ENCODE results near the gene RPS19BP1. TPM values are rescaled to one million over a fixed set of nuclear protein-coding genes. Genes with fewer than 3 reads are reported as not detected.

RPS19BP1 gene
- total RNA-seq, 2 experiments from 2014 or later: 65.8 to 69.7 TPM

GRCh38 chr22:39553429-39553828, 20.9 kb upstream of the RPS19BP1 start:
- Histone ChIP-seq H3K4me1 (ENCODE audit: insufficient read depth, low read length) (peaks cover 14% of the 10 kb centered on the region), H3K27me3 (ENCODE audit: control insufficient read depth in 1 of 2, insufficient read depth in 2 of 2, low read length in 2 of 2) (peaks cover 27 to 36% of the 10 kb centered on the region in 2 experiments), H3K36me3 (ENCODE audit: insufficient read depth, low read length) (no peaks in the 10 kb centered on the region), H3K9me3 (ENCODE audit: control insufficient read depth in 1 of 2, insufficient read depth in 1 of 2, low read length in 2 of 2) (peaks cover 0 to 11% of the 10 kb centered on the region in 2 experiments), H3K4me3 (ENCODE audit: low read length) (no peak overlapping the region), H3K27ac (ENCODE audit: low read depth in 1 of 2, low read length in 2 of 2) (no peak overlapping the region)
- H3K4me1 Mint-ChIP-seq (ENCODE audit: low read depth): no peaks in the 10 kb centered on the region
- H3K9me3 Mint-ChIP-seq: no peaks in the 10 kb centered on the region
- ATAC-seq (ENCODE audit: poor library complexity) (no peak), DNase-seq (no peak)
- no peak overlapping the region for H3K27ac Mint-ChIP-seq
- CTCF ChIA-PET: no interaction called here
- H3K4me3 Mint-ChIP-seq: no peak overlapping the region
- TF ChIP-seq, protein P1, sequence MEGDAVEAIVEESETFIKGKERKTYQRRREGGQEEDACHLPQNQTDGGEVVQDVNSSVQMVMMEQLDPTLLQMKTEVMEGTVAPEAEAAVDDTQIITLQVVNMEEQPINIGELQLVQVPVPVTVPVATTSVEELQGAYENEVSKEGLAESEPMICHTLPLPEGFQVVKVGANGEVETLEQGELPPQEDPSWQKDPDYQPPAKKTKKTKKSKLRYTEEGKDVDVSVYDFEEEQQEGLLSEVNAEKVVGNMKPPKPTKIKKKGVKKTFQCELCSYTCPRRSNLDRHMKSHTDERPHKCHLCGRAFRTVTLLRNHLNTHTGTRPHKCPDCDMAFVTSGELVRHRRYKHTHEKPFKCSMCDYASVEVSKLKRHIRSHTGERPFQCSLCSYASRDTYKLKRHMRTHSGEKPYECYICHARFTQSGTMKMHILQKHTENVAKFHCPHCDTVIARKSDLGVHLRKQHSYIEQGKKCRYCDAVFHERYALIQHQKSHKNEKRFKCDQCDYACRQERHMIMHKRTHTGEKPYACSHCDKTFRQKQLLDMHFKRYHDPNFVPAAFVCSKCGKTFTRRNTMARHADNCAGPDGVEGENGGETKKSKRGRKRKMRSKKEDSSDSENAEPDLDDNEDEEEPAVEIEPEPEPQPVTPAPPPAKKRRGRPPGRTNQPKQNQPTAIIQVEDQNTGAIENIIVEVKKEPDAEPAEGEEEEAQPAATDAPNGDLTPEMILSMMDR (IDR thresholded peaks at IDR 0.05): no peak
- intact Hi-C loops (cut with DNase I, micrococcal nuclease): no loop called here
- no peaks in the 10 kb centered on the region for H3K36me3 Mint-ChIP-seq (ENCODE audit: low read depth)
- POLR2A ChIA-PET: no interaction called here
- H3K27me3 Mint-ChIP-seq: peaks cover 41% of the 10 kb centered on the region

GRCh38 chr22:39547587-39547947, 15.0 kb upstream of the RPS19BP1 start:
- no peak overlapping the region for H3K27ac ChIP-seq (ENCODE audit: low read depth in 1 of 2, low read length in 2 of 2)
- intact Hi-C loops (cut with DNase I, micrococcal nuclease): no loop called here
- peaks cover 9 to 24% of the 10 kb centered on the region in 2 experiments for H3K27me3 ChIP-seq (ENCODE audit: control insufficient read depth in 1 of 2, insufficient read depth in 2 of 2, low read length in 2 of 2)
- ATAC-seq (ENCODE audit: poor library complexity): no peak
- no peak for DNase-seq
- H3K4me1 ChIP-seq (ENCODE audit: insufficient read depth, low read length): peaks cover 12% of the 10 kb centered on the region
- peaks cover 13% of the 10 kb centered on the region for H3K4me1 Mint-ChIP-seq (ENCODE audit: low read depth)
- ChIA-PET CTCF (no interaction called here), POLR2A (no interaction called here)
- TF ChIP-seq, protein P1 (IDR thresholded peaks at IDR 0.05): no peak
- H3K27ac Mint-ChIP-seq: no peak overlapping the region
- H3K27me3 Mint-ChIP-seq: peaks cover 44% of the 10 kb centered on the region
- peaks cover 0 to 17% of the 10 kb centered on the region in 2 experiments for H3K9me3 ChIP-seq (ENCODE audit: control insufficient read depth in 1 of 2, insufficient read depth in 1 of 2, low read length in 2 of 2)
- no peak overlapping the region for H3K4me3 Mint-ChIP-seq
- H3K36me3 ChIP-seq (ENCODE audit: insufficient read depth, low read length): no peaks in the 10 kb centered on the region
- H3K36me3 Mint-ChIP-seq (ENCODE audit: low read depth): no peaks in the 10 kb centered on the region
- no peaks in the 10 kb centered on the region for H3K9me3 Mint-ChIP-seq
- H3K4me3 ChIP-seq (ENCODE audit: low read length): no peak overlapping the region

DNA sequence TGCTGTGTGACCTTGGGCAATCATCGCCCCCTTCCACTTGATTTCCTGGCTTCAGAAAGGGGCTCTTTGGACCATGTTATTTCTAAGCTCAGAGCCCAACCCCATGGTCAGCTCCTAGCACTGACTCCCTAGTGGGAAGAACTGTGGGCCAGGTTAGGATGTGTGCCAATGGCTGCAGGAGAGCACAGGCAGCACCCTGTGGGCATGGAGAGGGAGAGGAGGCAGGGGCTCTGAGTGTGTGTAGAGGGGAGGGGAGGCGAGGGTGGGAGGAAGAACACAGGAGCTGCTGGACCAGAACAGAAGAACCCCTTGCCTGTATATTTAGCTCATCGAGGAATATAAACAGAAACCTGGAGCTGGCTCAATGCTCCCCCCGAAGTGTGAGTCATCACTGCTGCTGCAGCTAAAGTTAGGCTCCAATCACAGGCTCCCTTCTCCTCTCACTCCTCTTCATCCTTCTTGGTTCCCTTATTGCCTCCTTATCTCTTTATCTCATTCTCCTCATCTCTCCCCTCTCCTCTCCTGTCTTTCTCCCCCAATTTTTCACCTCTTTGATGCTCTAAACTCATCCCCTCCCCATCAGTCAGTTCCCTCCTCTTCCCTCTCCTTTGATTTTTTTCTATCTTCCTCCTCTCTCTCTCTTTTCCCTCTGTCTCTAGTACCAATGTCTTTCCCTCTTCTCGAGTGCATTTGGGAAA, 14.5 kb upstream of the RPS19BP1 start:
- ChIA-PET POLR2A (no interaction called here), CTCF (interaction anchor here (1.0 kb wide), 1 partner anchor 12 kb away, joined by 3 read pairs; no protein-coding TSS in a partner anchor)
- Histone ChIP-seq H3K36me3 (ENCODE audit: insufficient read depth, low read length) (no peaks in the 10 kb centered on the region), H3K27ac (ENCODE audit: low read depth in 1 of 2, low read length in 2 of 2) (no peak overlapping the region), H3K4me3 (ENCODE audit: low read length) (no peak overlapping the region), H3K9me3 (ENCODE audit: control insufficient read depth in 1 of 2, insufficient read depth in 1 of 2, low read length in 2 of 2) (peaks cover 0 to 17% of the 10 kb centered on the region in 2 experiments), H3K27me3 (ENCODE audit: control insufficient read depth in 1 of 2, insufficient read depth in 2 of 2, low read length in 2 of 2) (peaks cover 9 to 20% of the 10 kb centered on the region in 2 experiments), H3K4me1 (ENCODE audit: insufficient read depth, low read length) (peaks cover 12% of the 10 kb centered on the region)
- Mint-ChIP-seq H3K27me3 (peaks cover 40% of the 10 kb centered on the region), H3K27ac (no peak overlapping the region), H3K9me3 (no peaks in the 10 kb centered on the region), H3K36me3 (ENCODE audit: low read depth) (no peaks in the 10 kb centered on the region), H3K4me3 (no peak overlapping the region), H3K4me1 (ENCODE audit: low read depth) (peaks cover 13% of the 10 kb centered on the region)
- ATAC-seq (ENCODE audit: poor library complexity) (no peak), DNase-seq (no peak)
- TF ChIP-seq, protein P1 (IDR thresholded peaks at IDR 0.05): no peak
- intact Hi-C loops (cut with DNase I, micrococcal nuclease): no loop called here

All from CD4-positive, alpha-beta T cell (primary cell).